K562 (cell line): ENCODE results near the gene ETV4.

Experiments used
- ATF7 ChIP-seq: fragments of 450-650 bp; IDR thresholded peaks from 2 replicates; pipeline ENCODE4 v1.7.1; 2014; ENCODE audit warnings: mild to moderate bottlenecking, moderate library complexity
- CTCF ChIP-seq, 3 experiments: IDR thresholded peaks in 2 of 3; conservative IDR thresholded peaks in 1 of 3; 2 replicates each; pipeline ENCODE4 v1.5.1; 2011 to 2012; ENCODE audit warnings: low read length in 3 of 3, mild to moderate bottlenecking in 3 of 3, control low read depth in 2 of 3, improper control_type of control experiment in 1 of 3, inconsistent platforms in 1 of 3, low read depth in 1 of 3, mixed read lengths in 1 of 3, moderate library complexity in 1 of 3; ENCODE audit not compliant: insufficient read depth in 2 of 3
- E2F6 ChIP-seq, 2 experiments: IDR thresholded peaks; 2 replicates each; pipeline ENCODE4 v1.6.1; 2011; ENCODE audit warnings: borderline replicate concordance in 1 of 2, control low read depth in 1 of 2, low read depth in 1 of 2, low read length in 1 of 2, mild to moderate bottlenecking in 1 of 2, mixed read lengths in 1 of 2, moderate library complexity in 1 of 2; ENCODE audit not compliant: insufficient read depth in 1 of 2, insufficient read length in 1 of 2, poor library complexity in 1 of 2, severe bottlenecking in 1 of 2; ENCODE audit errors: extremely low read depth in 1 of 2
- EZH2 ChIP-seq: IDR thresholded peaks from 2 replicates; pipeline ENCODE4 v1.6.1; 2012; ENCODE audit warnings: low read depth, mild to moderate bottlenecking, inconsistent platforms, low read length, borderline replicate concordance
- HDAC2 ChIP-seq: fragments of 450-650 bp; IDR thresholded peaks from 2 replicates; pipeline ENCODE4 v1.6.1; 2016; ENCODE audit warnings: mild to moderate bottlenecking
- MAFF ChIP-seq: IDR thresholded peaks from 2 replicates; pipeline ENCODE4 v1.6.1; 2012; ENCODE audit warnings: low read length, improper control_type of control experiment
- NKRF ChIP-seq: fragments of 450-650 bp; IDR thresholded peaks from 2 replicates; pipeline ENCODE4 v1.6.1; 2016; ENCODE audit warnings: borderline replicate concordance
- SOX6 ChIP-seq: fragments of 450-650 bp; IDR thresholded peaks from 2 replicates; pipeline ENCODE4 v1.6.1; 2014; ENCODE audit warnings: mild to moderate bottlenecking
- ZBTB8A ChIP-seq: fragments of 450-650 bp; IDR thresholded peaks from 2 replicates; pipeline ENCODE4 v1.6.1; 2018; ENCODE audit warnings: mild to moderate bottlenecking, moderate library complexity; ENCODE audit not compliant: partially characterized antibody

GRCh38 chr17:43528988-43529814, 16.9 kb downstream of the ETV4 start:
- no peak for TF ChIP-seq NKRF
- TF ChIP-seq E2F6 (IDR thresholded peaks at IDR 0.05; ENCODE audit: borderline replicate concordance in 1 of 2, extremely low read depth in 1 of 2, insufficient read depth in 1 of 2, insufficient read length in 1 of 2, low read depth in 1 of 2, low read length in 1 of 2, poor library complexity in 1 of 2, severe bottlenecking in 1 of 2): no peak
- no peak for TF ChIP-seq CTCF (IDR thresholded peaks at IDR 0.05 in 2 of 3, conservative IDR thresholded peaks at IDR 0.05 in 1 of 3; ENCODE audit: insufficient read depth in 2 of 3, low read depth in 1 of 3, low read length in 3 of 3)
- TF ChIP-seq SOX6: no peak
- no peak for TF ChIP-seq HDAC2
- no peak for TF ChIP-seq ATF7
- TF ChIP-seq EZH2: no peak
- TF ChIP-seq ZBTB8A: no peak
- TF ChIP-seq MAFF: no peak
